Body of pancreas (tissue), 4 donors: Measurements from ENCODE around the gene CAPSL. TPM values are rescaled to one million over a fixed set of nuclear protein-coding genes. Genes with fewer than 3 reads are reported as not detected.

Experiments
- ATAC-seq: fragments of 150-250 bp; one replicate; pipeline ENCODE4 v1.9.1; 2016
- DNase-seq, 4 donors: peaks; one replicate each; pipeline ENCODE4 v3.0.0-alpha.2; 2019
- H3K27ac ChIP-seq, 4 donors: fragments of 200-600 bp; sonication (generic); 1 replicate in 3 of 4; 2 replicates in 1 of 4; pipeline versions ENCODE4 v1.5.1 to v1.6.1; 2016 to 2019; ENCODE audit warnings: mild to moderate bottlenecking in 1 of 4, mixed read lengths in 1 of 4, moderate library complexity in 1 of 4
- H3K27me3 ChIP-seq, 2 donors: fragments of 200-600 bp; sonication (generic); one replicate each; pipeline ENCODE4 v1.6.0; 2016; ENCODE audit warnings: mild to moderate bottlenecking in 1 of 2
- H3K36me3 ChIP-seq, 2 donors: fragments of 200-600 bp; sonication (generic); replicated peaks in 1 of 2; 2 replicates each; pipeline ENCODE4 v1.5.1; 2016; ENCODE audit warnings: low read depth in 2 of 2; ENCODE audit not compliant: insufficient read depth in 1 of 2
- H3K4me1 ChIP-seq: fragments of 200-600 bp; sonication (generic); one replicate; pipeline ENCODE4 v1.6.0; 2016
- H3K4me3 ChIP-seq, 2 donors: fragments of 200-600 bp; sonication (generic); 1 replicate in 1 of 2; 2 replicates in 1 of 2; pipeline ENCODE4 v1.5.1; 2016 to 2019
- H3K9me3 ChIP-seq, 3 donors: fragments of 200-600 bp; sonication (generic); 1 replicate in 2 of 3; 2 replicates in 1 of 3; pipeline ENCODE4 v1.5.1; 2016
- CTCF ChIP-seq, 7 experiments: fragments of 450-650 bp in 4 of 7; fragments of 200-600 bp in 3 of 7; sonication (generic) in 3 of 7; IDR thresholded peaks; one replicate each; pipeline ENCODE4 v1.5.1; 2016 to 2019; ENCODE audit warnings: antibody characterized with exemption in 7 of 7
- POLR2A ChIP-seq, 3 donors: fragments of 450-650 bp; IDR thresholded peaks; one replicate each; pipeline ENCODE4 v1.6.1; 2016; ENCODE audit warnings: antibody characterized with exemption in 3 of 3, mild to moderate bottlenecking in 2 of 3
- WGBS, 2 donors: methylation state at CpG; one replicate each; pipeline ENCODE4 v1.1.5; 2017; 5-methylcytosine and 5-hydroxymethylcytosine counted together
- intact Hi-C: fragments of 100-400 bp; cut with DNase I; formaldehyde crosslinking; loops from one replicate; pipeline ENCODE4 v1.15.1; 2023
- total RNA-seq, 2 donors: library from RNA; depleted of rRNA; stranded (reverse); fragments of >200 nt; gene quantifications; one replicate each; pipeline ENCODE4 v1.1.0, GENCODE V29; 2016

Gene CAPSL
- total RNA-seq, 2 donors from 2014 or later, result not detected

DNA sequence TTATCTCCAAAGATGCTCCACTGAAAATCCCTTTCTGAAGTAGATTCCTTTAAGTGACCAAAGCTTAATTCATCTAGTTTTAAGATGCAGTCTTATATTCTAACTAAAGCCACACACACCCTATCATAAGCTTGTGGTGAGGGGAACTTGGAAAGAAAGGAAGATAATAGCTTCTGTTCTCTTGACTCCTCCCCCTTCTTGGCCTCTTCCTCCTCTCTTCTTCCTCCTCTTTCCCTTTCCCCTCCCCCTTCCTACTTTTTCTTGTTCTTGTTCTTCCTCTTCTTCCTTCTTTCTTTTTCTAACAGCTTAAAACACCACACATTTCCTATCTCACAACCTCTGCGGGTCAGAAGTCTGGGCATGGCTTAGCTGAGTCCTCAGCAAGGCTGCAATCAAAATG, 58.3 kb downstream of the CAPSL start:
- TF ChIP-seq POLR2A (IDR thresholded peaks at IDR 0.05), result no peak
- TF ChIP-seq CTCF (IDR thresholded peaks at IDR 0.05), result no peak
- intact Hi-C loops, result no loop called here

DNA sequence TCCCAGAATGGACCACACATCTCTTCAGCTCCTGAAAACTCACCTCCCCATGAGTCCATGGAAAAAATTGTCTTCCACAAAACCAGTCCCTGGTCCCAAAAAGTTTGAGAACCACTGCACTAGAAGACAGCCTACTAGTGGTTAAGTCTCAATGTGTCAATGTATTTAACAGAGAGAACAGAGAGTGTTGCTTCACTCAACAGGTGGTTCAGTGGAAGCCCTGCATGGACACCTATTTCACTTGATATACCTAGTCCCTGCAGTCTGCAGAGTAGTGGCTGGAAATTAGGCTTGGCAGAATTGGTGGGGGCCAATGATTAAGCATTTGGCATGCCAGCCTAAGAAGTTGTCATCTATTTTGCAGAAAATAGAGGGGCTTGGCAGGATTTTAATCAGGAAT, 58.8 kb downstream of the CAPSL start:
- H3K9me3 ChIP-seq, result no peaks in the 10 kb centered on the region
- no peaks in the 10 kb centered on the region for H3K4me1 ChIP-seq
- no peaks in the 10 kb centered on the region for H3K36me3 ChIP-seq
- no peak for ATAC-seq
- DNase-seq, result no peak
- intact Hi-C loops, result no loop called here
- no peak overlapping the region for H3K4me3 ChIP-seq
- no peak overlapping the region for H3K27ac ChIP-seq
- no peak for TF ChIP-seq POLR2A (IDR thresholded peaks at IDR 0.05)
- no peak for TF ChIP-seq CTCF (IDR thresholded peaks at IDR 0.05)
- H3K27me3 ChIP-seq, result no peaks in the 10 kb centered on the region

More for the DNA sequence above, 58.3 kb downstream of the CAPSL start:
- DNase-seq (no peak), ATAC-seq (no peak)
- H3K4me1 ChIP-seq, result no peaks in the 10 kb centered on the region
- WGBS, 2 donors, result 63 to 88% methylated on average over 1 of the region's 1 CpG
- H3K36me3 ChIP-seq, result no peaks in the 10 kb centered on the region
- no peaks in the 10 kb centered on the region for H3K9me3 ChIP-seq
- H3K27ac ChIP-seq, result no peak overlapping the region
- no peak overlapping the region for H3K4me3 ChIP-seq
- no peaks in the 10 kb centered on the region for H3K27me3 ChIP-seq

- H3K4me1 ChIP-seq, result no peaks in the 10 kb centered on the region
- DNase-seq (no peak), ATAC-seq (no peak)
- H3K9me3 ChIP-seq, result no peaks in the 10 kb centered on the region
- H3K27me3 ChIP-seq, result no peaks in the 10 kb centered on the region
- intact Hi-C loops, result no loop called here
- TF ChIP-seq CTCF (IDR thresholded peaks at IDR 0.05) (no peak), POLR2A (IDR thresholded peaks at IDR 0.05) (no peak)
- WGBS, 2 donors, result 69 to 73% methylated on average over 2 of the region's 2 CpGs
- no peak overlapping the region for H3K4me3 ChIP-seq
- H3K36me3 ChIP-seq, result no peaks in the 10 kb centered on the region
- no peak overlapping the region for H3K27ac ChIP-seq
Measured at GRCh38 chr5:35879096-35879495, 59.3 kb downstream of the CAPSL start.

- intact Hi-C loops, result no loop called here
- Histone ChIP-seq H3K4me1 (no peaks in the 10 kb centered on the region), H3K4me3 (no peak overlapping the region), H3K36me3 (no peaks in the 10 kb centered on the region), H3K27me3 (no peaks in the 10 kb centered on the region), H3K9me3 (no peaks in the 10 kb centered on the region), H3K27ac (no peak overlapping the region)
- no peak for ATAC-seq
- DNase-seq, result no peak
- TF ChIP-seq CTCF (IDR thresholded peaks at IDR 0.05), result no peak
Measured at GRCh38 chr5:35878079-35878478, 60.3 kb downstream of the CAPSL start.

- ATAC-seq (no peak), DNase-seq (no peak)
- intact Hi-C loops, result no loop called here
- no peak for TF ChIP-seq POLR2A (IDR thresholded peaks at IDR 0.05)
- no peak for TF ChIP-seq CTCF (IDR thresholded peaks at IDR 0.05)
- Histone ChIP-seq H3K4me1 (no peaks in the 10 kb centered on the region), H3K36me3 (no peaks in the 10 kb centered on the region), H3K9me3 (no peaks in the 10 kb centered on the region), H3K27me3 (no peaks in the 10 kb centered on the region), H3K27ac (no peak overlapping the region), H3K4me3 (no peak overlapping the region)
- 70 to 94% methylated on average over 2 of the region's 2 CpGs for WGBS, 2 donors
Measured at GRCh38 chr5:35877655-35878054, 60.8 kb downstream of the CAPSL start.
